Upper lobe of right lung (tissue), 1 donor: Measurements from ENCODE around the gene EXD3. TPM values are rescaled to one million over a fixed set of nuclear protein-coding genes. Genes with fewer than 3 reads are reported as not detected.
A peak's percentile ranks its signal among the peaks of the same experiment; 100 is the strongest.
"Not testable (repeated sequence)": the region's sequence is repeated elsewhere in the genome, so short reads cannot be mapped to it uniquely, and the experiment has no call there.

Experiments
- ATAC-seq: fragments of 200-7000 bp; cut with Tn5 transposase; one replicate; pipeline ENCODE4 v1.9.1; 2020; ENCODE audit warnings: mild to moderate bottlenecking, moderate library complexity
- DNase-seq: peaks from one replicate; pipeline ENCODE4 v3.0.0-alpha.2; 2020
- H3K27ac ChIP-seq: fragments of 200-600 bp; one replicate; pipeline ENCODE4 v1.8.0; 2022
- H3K27me3 ChIP-seq: fragments of 200-600 bp; one replicate; pipeline ENCODE4 v1.8.0; 2022; ENCODE audit warnings: mild to moderate bottlenecking
- H3K36me3 ChIP-seq: fragments of 200-600 bp; one replicate; pipeline ENCODE4 v1.8.0; 2022
- H3K4me1 ChIP-seq: fragments of 200-600 bp; one replicate; pipeline ENCODE4 v1.8.0; 2022
- H3K4me3 ChIP-seq: fragments of 200-600 bp; one replicate; pipeline ENCODE4 v1.8.0; 2022; ENCODE audit warnings: mild to moderate bottlenecking
- H3K9me3 ChIP-seq: fragments of 200-600 bp; one replicate; pipeline ENCODE4 v1.8.0; 2022
- CTCF ChIP-seq: fragments of 200-600 bp; IDR thresholded peaks from one replicate; pipeline ENCODE4 v1.8.0; 2022; ENCODE audit warnings: antibody characterized with exemption
- intact Hi-C: fragments of 100-400 bp; cut with DNase I; formaldehyde crosslinking; loops from one replicate; pipeline ENCODE4 v1.11.0; 2022
- total RNA-seq: library from RNA; stranded (reverse); fragmentation: NEBNext Ultra II Directional; extraction: Animal tissue kit (Norgen Biotek cat#: 25700); gene quantifications from one replicate; pipeline ENCODE4 v1.2.1, GENCODE V29; 2021
- donor health status: DM: no; HTN: yes; CAD: no; lungs with severe emphysema.

Gene EXD3
- total RNA-seq, 1 donor from 2014 or later, result 27.3 TPM

- Histone ChIP-seq H3K9me3 (no peaks in the 10 kb centered on the region), H3K4me3 (peak overlapping the region; percentile 40), H3K36me3 (peaks cover 9% of the 10 kb centered on the region), H3K27me3 (no peaks in the 10 kb centered on the region), H3K27ac (no peak overlapping the region), H3K4me1 (peaks cover 14% of the 10 kb centered on the region)
- intact Hi-C loops, result no loop called here
- peak; percentile 76 for DNase-seq
- TF ChIP-seq CTCF, result no peak
- no peak for ATAC-seq
Measured at GRCh38 chr9:137452761-137453642, 30.0 kb upstream of the EXD3 start.

GRCh38 chr9:137452006-137452760 lies 29.2 kb upstream of the EXD3 start:
- H3K27ac ChIP-seq, result no peak overlapping the region
- intact Hi-C loops, result no loop called here
- no peaks in the 10 kb centered on the region for H3K27me3 ChIP-seq
- H3K4me1 ChIP-seq, result peaks cover 11% of the 10 kb centered on the region
- no peak overlapping the region for H3K4me3 ChIP-seq
- DNase-seq, result peak; percentile 64
- ATAC-seq, result no peak
- no peaks in the 10 kb centered on the region for H3K9me3 ChIP-seq
- H3K36me3 ChIP-seq, result peaks cover 9% of the 10 kb centered on the region
- no peak for TF ChIP-seq CTCF

GRCh38 chr9:137451264-137452005 lies 28.5 kb upstream of the EXD3 start:
- H3K4me3 ChIP-seq, H3K27ac ChIP-seq, intact Hi-C loops, H3K36me3 ChIP-seq, H3K9me3 ChIP-seq, H3K27me3 ChIP-seq, ATAC-seq: not testable (repeated sequence)
- H3K4me1 ChIP-seq, result peaks cover 11% of the 10 kb centered on the region
- peak; percentile 7 for DNase-seq

GRCh38 chr9:137450539-137451222 lies 27.7 kb upstream of the EXD3 start:
- H3K27me3 ChIP-seq, H3K27ac ChIP-seq, ATAC-seq, intact Hi-C loops, H3K36me3 ChIP-seq, H3K4me3 ChIP-seq, H3K9me3 ChIP-seq: not testable (repeated sequence)
- peaks cover 11% of the 10 kb centered on the region for H3K4me1 ChIP-seq
- DNase-seq, result peak; percentile 17

GRCh38 chr9:137449931-137450538 lies 27.1 kb upstream of the EXD3 start:
- no peak overlapping the region for H3K27ac ChIP-seq
- DNase-seq, result no peak
- no peak for TF ChIP-seq CTCF
- no peaks in the 10 kb centered on the region for H3K9me3 ChIP-seq
- H3K4me1 ChIP-seq, result peaks cover 14% of the 10 kb centered on the region
- no peaks in the 10 kb centered on the region for H3K27me3 ChIP-seq
- H3K4me3 ChIP-seq, result no peak overlapping the region
- H3K36me3 ChIP-seq, result peaks cover 9% of the 10 kb centered on the region
- ATAC-seq, result no peak
- intact Hi-C loops, result no loop called here
